ENCODE measurements around the gene PLAU. TPM values are rescaled to one million over a fixed set of nuclear protein-coding genes. Genes with fewer than 3 reads are reported as not detected.
"Not testable (repeated sequence)": the region's sequence is repeated elsewhere in the genome, so short reads cannot be mapped to it uniquely, and the experiment has no call there.

PLAU gene
- total RNA-seq, 1 experiment from 2014 or later, result 8.3 TPM

GRCh38 chr10:73926152-73926764, 15.3 kb downstream of the PLAU start:
- no peak for DNase-seq (ENCODE audit: low spot score)
- Histone ChIP-seq H3K27me3 (replicated peaks; ENCODE audit: insufficient read depth, low read depth, low read length, poor library complexity) (no peaks in the 10 kb centered on the region), H3K4me3 (ENCODE audit: low read depth, low read length, poor library complexity, severe bottlenecking) (no peak overlapping the region), H3K9me3 (ENCODE audit: low read depth, low read length, poor library complexity, severe bottlenecking) (no peaks in the 10 kb centered on the region), H3K36me3 (ENCODE audit: insufficient read depth, low read length, poor library complexity, severe bottlenecking) (no peaks in the 10 kb centered on the region), H3K27ac (ENCODE audit: low read depth, low read length, poor library complexity, severe bottlenecking) (no peak overlapping the region), H3K4me1 (ENCODE audit: insufficient read depth, low read length, poor library complexity, severe bottlenecking) (no peaks in the 10 kb centered on the region)
- BruUV-seq (replicated peaks), result no TSS peak
- ChIA-PET CTCF (no interaction called here), POLR2A (ENCODE audit: low non-redundant PET) (no interaction called here)
- TF ChIP-seq CTCF (conservative IDR thresholded peaks at IDR 0.05; ENCODE audit: low read depth, low read length), result no peak
- TF ChIP-seq EZH2 (IDR thresholded peaks at IDR 0.05; ENCODE audit: borderline replicate concordance, low read depth, low read length, poor library complexity, severe bottlenecking), result no peak
- intact Hi-C loops (cut with micrococcal nuclease; ENCODE audit: unreplicated experiment), result no loop called here

DNA sequence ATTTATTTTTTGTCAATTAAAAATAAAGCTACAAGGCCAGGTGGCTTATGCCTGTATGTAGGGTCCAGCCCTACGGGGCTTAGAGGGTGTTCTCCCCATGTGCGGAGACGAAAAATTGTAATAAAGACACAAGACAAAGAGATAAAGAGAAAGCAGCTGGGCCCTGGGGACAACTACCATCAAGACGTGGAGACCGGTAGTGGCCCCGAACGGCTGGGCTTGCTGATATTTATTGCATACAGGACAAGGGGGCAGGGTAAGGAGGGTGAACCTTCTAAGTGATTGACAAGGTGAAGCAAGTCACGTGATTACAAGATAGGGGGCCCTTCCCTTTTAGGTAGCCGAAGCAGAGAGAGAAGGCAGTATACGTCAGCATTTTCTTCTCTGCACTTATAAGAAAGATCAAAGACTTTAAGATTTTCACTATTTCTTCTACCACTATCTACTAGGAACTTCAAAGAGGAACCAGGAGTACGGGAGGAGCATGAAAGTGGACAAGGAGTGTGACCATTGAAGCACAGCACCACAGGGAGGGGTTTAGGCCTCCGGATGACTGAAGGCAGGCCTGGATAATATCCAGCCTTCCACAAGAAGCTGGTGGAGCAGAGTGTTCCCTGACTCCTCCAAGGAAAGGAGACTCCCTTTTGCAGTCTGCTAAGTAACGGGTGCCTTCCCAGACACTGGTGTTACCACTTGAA, 19.8 kb downstream of the PLAU start:
- H3K27ac ChIP-seq (ENCODE audit: low read depth, low read length, poor library complexity, severe bottlenecking); H3K4me1 ChIP-seq (ENCODE audit: insufficient read depth, low read length, poor library complexity, severe bottlenecking); CTCF ChIA-PET; H3K9me3 ChIP-seq (ENCODE audit: low read depth, low read length, poor library complexity, severe bottlenecking); POLR2A ChIA-PET (ENCODE audit: low non-redundant PET); intact Hi-C loops (cut with micrococcal nuclease; ENCODE audit: unreplicated experiment); DNase-seq (ENCODE audit: low spot score); H3K4me3 ChIP-seq (ENCODE audit: low read depth, low read length, poor library complexity, severe bottlenecking); H3K36me3 ChIP-seq (ENCODE audit: insufficient read depth, low read length, poor library complexity, severe bottlenecking); H3K27me3 ChIP-seq (replicated peaks; ENCODE audit: insufficient read depth, low read depth, low read length, poor library complexity); BruUV-seq (replicated peaks): not testable (repeated sequence)

DNA sequence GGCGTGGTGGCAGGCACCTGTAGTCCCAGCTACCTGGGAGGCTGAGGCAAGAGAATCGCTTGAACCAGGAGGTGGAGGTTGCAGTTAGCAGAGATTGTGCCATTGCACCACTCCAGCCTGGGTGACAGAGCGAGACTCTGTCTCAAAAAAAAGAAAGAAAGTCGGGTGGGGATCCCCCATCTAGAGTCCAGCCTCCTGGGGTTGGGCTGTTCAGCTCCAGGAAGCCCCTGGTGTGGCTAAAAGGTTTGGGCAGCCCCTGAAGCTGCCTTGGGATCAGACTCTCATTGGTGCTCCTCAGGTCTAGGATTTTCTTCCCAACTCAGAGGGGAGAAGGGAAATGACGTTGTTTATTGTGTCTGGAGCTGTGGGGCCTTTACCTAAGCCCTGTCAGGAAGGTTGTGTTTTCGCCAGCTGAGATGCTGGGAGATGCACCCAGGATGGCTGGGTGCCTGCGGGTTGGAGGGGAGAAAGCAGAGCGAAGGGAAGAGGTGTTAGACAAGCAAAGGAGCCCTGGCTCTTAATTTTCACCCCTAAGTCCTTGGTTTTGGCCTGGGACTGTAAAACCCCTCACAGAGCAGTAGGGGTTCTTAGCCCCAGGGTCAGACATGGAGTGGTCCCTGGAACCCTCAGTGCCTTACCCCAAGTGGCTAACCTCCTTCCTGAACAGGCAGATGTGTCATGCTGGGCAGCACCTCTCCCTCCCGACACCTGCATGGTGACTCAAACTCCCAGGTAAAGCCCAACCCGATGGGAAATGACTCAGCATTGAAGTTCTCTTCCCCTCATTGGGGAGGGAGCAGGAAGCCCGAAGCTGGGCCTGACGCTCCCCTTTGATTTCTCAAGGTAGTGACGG, 21.1 kb downstream of the PLAU start:
- Histone ChIP-seq H3K4me3 (ENCODE audit: low read depth, low read length, poor library complexity, severe bottlenecking) (no peak overlapping the region), H3K36me3 (ENCODE audit: insufficient read depth, low read length, poor library complexity, severe bottlenecking) (no peaks in the 10 kb centered on the region), H3K9me3 (ENCODE audit: low read depth, low read length, poor library complexity, severe bottlenecking) (no peaks in the 10 kb centered on the region), H3K27ac (ENCODE audit: low read depth, low read length, poor library complexity, severe bottlenecking) (no peak overlapping the region), H3K4me1 (ENCODE audit: insufficient read depth, low read length, poor library complexity, severe bottlenecking) (no peaks in the 10 kb centered on the region), H3K27me3 (replicated peaks; ENCODE audit: insufficient read depth, low read depth, low read length, poor library complexity) (no peaks in the 10 kb centered on the region)
- TF ChIP-seq EZH2 (IDR thresholded peaks at IDR 0.05; ENCODE audit: borderline replicate concordance, low read depth, low read length, poor library complexity, severe bottlenecking) (no peak), CTCF (conservative IDR thresholded peaks at IDR 0.05; ENCODE audit: low read depth, low read length) (no peak)
- CTCF ChIA-PET, result no interaction called here
- POLR2A ChIA-PET (ENCODE audit: low non-redundant PET), result no interaction called here
- intact Hi-C loops (cut with micrococcal nuclease; ENCODE audit: unreplicated experiment), result no loop called here
- no peak for DNase-seq (ENCODE audit: low spot score)
- BruUV-seq (replicated peaks), result no TSS peak

Measured in A673 (cell line).